HG03558 (cell line): ENCODE measurements around the gene HIGD2A.

ENCODE experiments used
- ATAC-seq: cut with Tn5 transposase; IDR thresholded peaks from one replicate; pipeline ENCODE4 v1.9.1; 2021; ENCODE audit warnings: moderate number of reproducible peaks; ENCODE audit not compliant: unreplicated experiment; ENCODE audit errors: extremely low read depth

The HIGD2A gene

GRCh38 chr5:176413709-176414191, 25.2 kb downstream of the HIGD2A start:
- ATAC-seq = no peak

- no peak for ATAC-seq
These were observed 26.2 kb downstream of the HIGD2A start for GRCh38 chr5:176414704-176415103.

- no peak for ATAC-seq
These were observed 26.8 kb downstream of the HIGD2A start for GRCh38 chr5:176415240-176415951.

- peak; percentile 86 for ATAC-seq
These were observed 27.7 kb downstream of the HIGD2A start, which contains the start of gene CLTB for GRCh38 chr5:176415952-176416924. CLTB (minus strand) TSS chr5:176416539; CDS start chr5:176416363, 176 bp downstream.

- ATAC-seq = no peak
These were observed 28.4 kb downstream of the HIGD2A start for GRCh38 chr5:176416965-176417364.

- no peak for ATAC-seq
These were observed 29.7 kb downstream of the HIGD2A start for GRCh38 chr5:176418251-176418650.

- no peak for ATAC-seq
These were observed 31.5 kb downstream of the HIGD2A start for GRCh38 chr5:176420086-176420485.

GRCh38 chr5:176420972-176421544, 32.5 kb downstream of the HIGD2A start:
- no peak for ATAC-seq

GRCh38 chr5:176424181-176424580, 35.6 kb downstream of the HIGD2A start:
- ATAC-seq = no peak

GRCh38 chr5:176425138-176425537, 36.6 kb downstream of the HIGD2A start:
- ATAC-seq = no peak

- ATAC-seq = no peak
These were observed 37.2 kb downstream of the HIGD2A start for GRCh38 chr5:176425791-176426190.

GRCh38 chr5:176426876-176427275, 38.3 kb downstream of the HIGD2A start:
- no peak for ATAC-seq

GRCh38 chr5:176427971-176428370, 39.4 kb downstream of the HIGD2A start:
- ATAC-seq = no peak

GRCh38 chr5:176429972-176430371, 41.4 kb downstream of the HIGD2A start:
- no peak for ATAC-seq

GRCh38 chr5:176432707-176433106, 44.2 kb downstream of the HIGD2A start:
- no peak for ATAC-seq

GRCh38 chr5:176436656-176437055, 48.1 kb downstream of the HIGD2A start:
- ATAC-seq = no peak

- no peak for ATAC-seq
These were observed 50.6 kb downstream of the HIGD2A start for GRCh38 chr5:176438959-176439757.
